Ishikawa (cell line): ENCODE results near the gene DIAPH3.

Source experiments
- CEBPB ChIP-seq: IDR thresholded peaks from 2 replicates; pipeline ENCODE4 v1.6.1; 2012
- CREB1 ChIP-seq: IDR thresholded peaks from 2 replicates; pipeline ENCODE4 v1.6.1; 2012; ENCODE audit warnings: low read depth
- EGR1 ChIP-seq: IDR thresholded peaks from 2 replicates; pipeline ENCODE4 v1.6.1; 2012
- EP300 ChIP-seq: IDR thresholded peaks from 2 replicates; pipeline ENCODE4 v1.6.1; 2012; ENCODE audit warnings: borderline replicate concordance
- FOXM1 ChIP-seq: IDR thresholded peaks from 2 replicates; pipeline ENCODE4 v1.6.1; 2012; ENCODE audit warnings: low read depth, borderline replicate concordance
- MAX ChIP-seq: IDR thresholded peaks from 2 replicates; pipeline ENCODE4 v1.6.1; 2012
- NFIC ChIP-seq: IDR thresholded peaks from 2 replicates; pipeline ENCODE4 v1.6.1; 2012
- RAD21 ChIP-seq: IDR thresholded peaks from 2 replicates; pipeline ENCODE4 v1.6.1; 2012; ENCODE audit warnings: low read depth
- TAF1 ChIP-seq: IDR thresholded peaks from 2 replicates; pipeline ENCODE4 v1.6.1; 2012; ENCODE audit warnings: low read depth, mild to moderate bottlenecking
- TCF12 ChIP-seq: IDR thresholded peaks from 2 replicates; pipeline ENCODE4 v1.6.1; 2012; ENCODE audit warnings: low read depth
- TEAD4 ChIP-seq: IDR thresholded peaks from 2 replicates; pipeline ENCODE4 v1.6.1; 2012
- YY1 ChIP-seq: IDR thresholded peaks from 2 replicates; pipeline ENCODE4 v1.6.1; 2012; ENCODE audit warnings: low read depth
- ZBTB7A ChIP-seq: IDR thresholded peaks from 2 replicates; pipeline ENCODE4 v1.6.1; 2012; ENCODE audit warnings: low read depth
- TF ChIP-seq, protein P1 (sequence below): IDR thresholded peaks from 2 replicates; pipeline ENCODE4 v1.6.1; 2012; ENCODE audit warnings: low read depth, mild to moderate bottlenecking
- TF ChIP-seq, protein P2 (sequence below): IDR thresholded peaks from 2 replicates; pipeline ENCODE4 v1.6.1; 2012

Gene DIAPH3

DNA sequence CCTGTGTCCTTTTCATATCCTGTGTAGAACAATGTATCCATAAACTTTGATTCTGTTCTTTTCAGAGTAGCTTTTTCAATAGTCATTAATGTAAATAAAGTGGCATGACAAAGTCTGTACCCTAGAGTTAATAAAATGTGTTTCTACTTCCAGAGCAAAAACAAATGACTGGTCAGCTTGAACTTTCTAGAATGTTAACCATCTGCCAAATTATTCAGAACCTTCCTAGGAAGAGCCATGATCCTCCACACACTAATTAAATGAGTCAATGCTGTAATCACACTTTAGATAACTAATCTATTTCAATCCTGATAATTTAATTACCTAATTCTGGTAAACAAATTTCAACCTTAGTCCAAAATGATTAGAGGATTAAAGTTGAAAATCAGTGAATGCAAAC lies 73.2 kb downstream of the DIAPH3 start:
- TF ChIP-seq CEBPB (no peak), CREB1 (no peak), EP300 (no peak), TEAD4 (no peak), MAX (no peak), FOXM1 (no peak), RAD21 (no peak), NFIC (no peak), YY1 (no peak), TCF12 (no peak), ZBTB7A (no peak), TAF1 (no peak), EGR1 (no peak)
- TF ChIP-seq, protein P1, sequence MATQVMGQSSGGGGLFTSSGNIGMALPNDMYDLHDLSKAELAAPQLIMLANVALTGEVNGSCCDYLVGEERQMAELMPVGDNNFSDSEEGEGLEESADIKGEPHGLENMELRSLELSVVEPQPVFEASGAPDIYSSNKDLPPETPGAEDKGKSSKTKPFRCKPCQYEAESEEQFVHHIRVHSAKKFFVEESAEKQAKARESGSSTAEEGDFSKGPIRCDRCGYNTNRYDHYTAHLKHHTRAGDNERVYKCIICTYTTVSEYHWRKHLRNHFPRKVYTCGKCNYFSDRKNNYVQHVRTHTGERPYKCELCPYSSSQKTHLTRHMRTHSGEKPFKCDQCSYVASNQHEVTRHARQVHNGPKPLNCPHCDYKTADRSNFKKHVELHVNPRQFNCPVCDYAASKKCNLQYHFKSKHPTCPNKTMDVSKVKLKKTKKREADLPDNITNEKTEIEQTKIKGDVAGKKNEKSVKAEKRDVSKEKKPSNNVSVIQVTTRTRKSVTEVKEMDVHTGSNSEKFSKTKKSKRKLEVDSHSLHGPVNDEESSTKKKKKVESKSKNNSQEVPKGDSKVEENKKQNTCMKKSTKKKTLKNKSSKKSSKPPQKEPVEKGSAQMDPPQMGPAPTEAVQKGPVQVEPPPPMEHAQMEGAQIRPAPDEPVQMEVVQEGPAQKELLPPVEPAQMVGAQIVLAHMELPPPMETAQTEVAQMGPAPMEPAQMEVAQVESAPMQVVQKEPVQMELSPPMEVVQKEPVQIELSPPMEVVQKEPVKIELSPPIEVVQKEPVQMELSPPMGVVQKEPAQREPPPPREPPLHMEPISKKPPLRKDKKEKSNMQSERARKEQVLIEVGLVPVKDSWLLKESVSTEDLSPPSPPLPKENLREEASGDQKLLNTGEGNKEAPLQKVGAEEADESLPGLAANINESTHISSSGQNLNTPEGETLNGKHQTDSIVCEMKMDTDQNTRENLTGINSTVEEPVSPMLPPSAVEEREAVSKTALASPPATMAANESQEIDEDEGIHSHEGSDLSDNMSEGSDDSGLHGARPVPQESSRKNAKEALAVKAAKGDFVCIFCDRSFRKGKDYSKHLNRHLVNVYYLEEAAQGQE = no peak
- TF ChIP-seq, protein P2, sequence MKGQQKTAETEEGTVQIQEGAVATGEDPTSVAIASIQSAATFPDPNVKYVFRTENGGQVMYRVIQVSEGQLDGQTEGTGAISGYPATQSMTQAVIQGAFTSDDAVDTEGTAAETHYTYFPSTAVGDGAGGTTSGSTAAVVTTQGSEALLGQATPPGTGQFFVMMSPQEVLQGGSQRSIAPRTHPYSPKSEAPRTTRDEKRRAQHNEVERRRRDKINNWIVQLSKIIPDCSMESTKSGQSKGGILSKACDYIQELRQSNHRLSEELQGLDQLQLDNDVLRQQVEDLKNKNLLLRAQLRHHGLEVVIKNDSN = no peak

GRCh38 chr13:60080850-60081249 lies 82.9 kb downstream of the DIAPH3 start:
- TF ChIP-seq RAD21 = no peak
- TF ChIP-seq EGR1 = no peak
- TF ChIP-seq, protein P2 = no peak
- TF ChIP-seq MAX = no peak

DNA sequence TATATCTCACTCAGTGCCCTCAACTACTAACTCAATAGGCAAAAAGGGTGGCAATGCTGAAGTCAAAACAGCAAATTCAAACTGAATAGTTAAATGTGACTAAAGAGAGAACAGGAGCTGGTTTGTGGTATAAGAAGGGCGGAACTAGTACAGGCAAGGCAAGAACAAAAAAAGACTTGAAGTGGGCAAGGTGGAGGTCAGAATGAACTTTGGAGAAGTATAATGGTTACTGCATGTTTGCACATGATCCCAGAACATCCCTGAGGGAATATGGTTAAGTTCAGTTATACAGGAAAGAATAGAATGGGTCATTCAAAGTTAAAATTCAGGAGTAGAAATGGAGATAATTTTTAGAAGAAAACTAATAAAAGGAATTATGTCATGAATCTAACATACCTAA lies 85.5 kb downstream of the DIAPH3 start:
- TF ChIP-seq NFIC = no peak
- TF ChIP-seq YY1 = no peak
- TF ChIP-seq CEBPB = no peak
- TF ChIP-seq EP300 = no peak
- no peak for TF ChIP-seq TAF1
- TF ChIP-seq TEAD4 = no peak
- no peak for TF ChIP-seq CREB1
- no peak for TF ChIP-seq FOXM1
- TF ChIP-seq ZBTB7A = no peak
- no peak for TF ChIP-seq RAD21
- TF ChIP-seq, protein P2 = no peak
- TF ChIP-seq, protein P1 = no peak
- TF ChIP-seq EGR1 = no peak
- no peak for TF ChIP-seq MAX
- no peak for TF ChIP-seq TCF12

DNA sequence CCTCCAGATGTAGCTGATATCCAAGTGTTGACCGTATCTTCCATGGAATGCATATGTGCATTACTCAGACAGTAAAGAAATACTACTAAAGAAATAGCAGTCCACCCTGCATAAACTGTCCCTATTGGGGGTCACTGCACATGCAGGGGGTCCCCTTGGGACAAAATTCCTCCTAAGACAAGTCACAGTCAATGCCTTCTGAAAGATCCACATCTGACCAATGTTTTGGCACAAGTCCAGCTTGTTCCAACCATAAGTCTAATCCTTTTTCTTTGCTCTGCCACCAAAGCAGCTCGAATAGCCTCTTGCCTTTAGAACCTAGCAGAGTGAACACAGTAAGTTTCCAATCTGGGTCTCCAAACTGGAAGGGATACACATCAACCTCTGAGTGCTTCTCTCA lies 87.9 kb downstream of the DIAPH3 start:
- no peak for TF ChIP-seq TAF1
- TF ChIP-seq NFIC = 0 out of 2 replicates have a peak, but pooled peaks have one; percentile 9

- no peak for TF ChIP-seq FOXM1
- TF ChIP-seq RAD21 = no peak
- no peak for TF ChIP-seq TEAD4
- TF ChIP-seq, protein P2 = no peak
- no peak for TF ChIP-seq YY1
- TF ChIP-seq MAX = no peak
- no peak for TF ChIP-seq TAF1
- TF ChIP-seq EP300 = no peak
- no peak for TF ChIP-seq TCF12
These were observed 89.3 kb downstream of the DIAPH3 start for GRCh38 chr13:60074397-60074796.
